Mammary epithelial cell (primary cell): ENCODE data around the gene MRPL16.
"Not testable (repeated sequence)": the region's sequence is repeated elsewhere in the genome, so short reads cannot be mapped to it uniquely, and the experiment has no call there.

Experiments
- CTCF ChIP-seq, 2 donors: IDR thresholded peaks in 1 of 2; conservative IDR thresholded peaks in 1 of 2; 2 replicates each; pipeline ENCODE4 v1.5.1; 2011 to 2012; ENCODE audit warnings: inconsistent platforms in 2 of 2, low read length in 2 of 2, mild to moderate bottlenecking in 2 of 2, control low read depth in 1 of 2, low read depth in 1 of 2; ENCODE audit not compliant: insufficient read depth in 1 of 2; ENCODE audit errors: extremely low read depth in 1 of 2
- EZH2 ChIP-seq: IDR thresholded peaks from 2 replicates; pipeline ENCODE4 v1.6.1; 2012; ENCODE audit warnings: low read length, inconsistent platforms, borderline replicate concordance

GRCh38 chr11:59851416-59851815, 40.8 kb upstream of the MRPL16 start:
- not testable (repeated sequence) for TF ChIP-seq EZH2; CTCF (conservative IDR thresholded peaks at IDR 0.05 in 1 of 2, IDR thresholded peaks at IDR 0.05 in 1 of 2; ENCODE audit: extremely low read depth in 1 of 2, insufficient read depth in 1 of 2, low read depth in 1 of 2, low read length in 2 of 2)
